ENCODE measurements around the gene DCUN1D2. TPM values are rescaled to one million over a fixed set of nuclear protein-coding genes. Genes with fewer than 3 reads are reported as not detected.

The DCUN1D2 gene
- polyA plus RNA-seq, 1 experiment, result 11.0 TPM

- Histone ChIP-seq H3K27me3 (ENCODE audit: control insufficient read depth, insufficient read depth, low read length) (peaks cover 7% of the 10 kb centered on the region), H3K27ac (ENCODE audit: low read depth, low read length) (no peak overlapping the region), H3K9me3 (ENCODE audit: control insufficient read depth, insufficient read depth, low read length) (peaks cover 4% of the 10 kb centered on the region; the same call in 1 of the 2 replicates), H3K4me3 (ENCODE audit: low read depth, low read length) (no peak overlapping the region)
- no peak for DNase-seq (ENCODE audit: low read depth, low spot score)
- ChIA-PET CTCF (no interaction called here), POLR2A (no interaction called here)
- no peak for TF ChIP-seq CTCF (IDR thresholded peaks at IDR 0.05; ENCODE audit: low read depth, low read length)
Observed at GRCh38 chr13:113413178-113413897, 77.2 kb downstream of the DCUN1D2 start.

DNA sequence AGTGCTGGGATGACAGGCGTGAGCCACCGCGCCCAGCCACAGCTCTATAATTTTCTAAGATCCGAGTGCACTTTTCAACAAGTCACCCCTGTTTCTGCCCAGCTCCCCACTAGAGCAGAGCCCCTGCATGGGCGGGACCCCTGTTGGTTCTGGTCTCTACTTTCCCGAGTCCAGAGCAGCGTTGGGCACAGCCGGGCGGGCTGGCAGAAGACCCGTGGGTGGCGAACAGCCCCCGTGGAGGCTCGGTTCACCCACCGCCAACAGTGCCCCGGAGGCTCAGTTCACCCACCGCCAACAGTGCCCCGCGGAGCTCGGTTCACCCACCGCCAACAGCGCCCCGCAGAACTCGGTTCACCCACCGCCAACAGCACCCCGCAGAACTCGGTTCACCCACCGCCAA lies 78.1 kb downstream of the DCUN1D2 start:
- ChIA-PET CTCF (no interaction called here), POLR2A (no interaction called here)
- Histone ChIP-seq H3K9me3 (ENCODE audit: control insufficient read depth, insufficient read depth, low read length) (peaks cover 4% of the 10 kb centered on the region; the same call in 1 of the 2 replicates), H3K27ac (ENCODE audit: low read depth, low read length) (no peak overlapping the region), H3K27me3 (ENCODE audit: control insufficient read depth, insufficient read depth, low read length) (peaks cover 6% of the 10 kb centered on the region), H3K4me3 (ENCODE audit: low read depth, low read length) (no peak overlapping the region)
- TF ChIP-seq CTCF (IDR thresholded peaks at IDR 0.05; ENCODE audit: low read depth, low read length), result no peak
- no peak for DNase-seq (ENCODE audit: low read depth, low spot score)

DNA sequence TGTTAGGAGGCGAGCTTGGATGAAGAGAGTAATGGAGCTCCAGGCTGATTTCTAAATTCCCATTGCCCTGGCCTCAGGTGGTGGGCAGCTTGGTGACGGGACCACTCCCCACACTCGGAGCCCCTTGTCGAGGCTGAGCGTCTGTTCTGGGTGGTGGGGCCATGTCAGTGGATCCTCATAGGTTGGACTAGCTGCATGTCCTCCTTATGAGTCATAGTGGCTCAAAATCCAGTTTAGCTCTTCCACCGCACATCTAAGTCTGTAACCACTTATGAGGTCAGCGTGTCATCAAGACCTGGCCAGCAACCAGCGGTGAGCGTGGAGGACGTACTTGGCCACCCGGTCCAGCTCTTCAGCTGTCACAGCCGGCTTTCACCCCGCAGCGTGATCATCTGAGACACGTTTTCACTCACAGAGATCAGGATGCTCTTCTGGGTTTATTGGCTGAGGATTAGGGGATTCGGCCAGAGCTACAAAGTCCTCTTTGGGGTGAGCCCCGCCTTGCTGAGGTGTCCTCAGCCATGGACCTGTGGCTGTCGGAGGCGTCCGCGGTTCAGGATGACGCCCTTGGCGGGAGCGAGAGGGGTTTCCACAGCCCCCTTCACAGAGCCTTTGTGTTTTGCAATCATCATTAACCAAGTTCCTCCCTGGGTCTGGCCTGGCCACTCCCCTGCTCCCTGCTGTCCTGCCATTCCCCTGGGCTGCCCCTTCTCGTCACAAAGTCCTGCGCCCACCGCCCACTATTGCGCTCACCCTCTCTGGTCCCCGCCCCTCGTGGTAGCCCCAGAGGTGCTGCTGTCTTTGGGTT lies 79.1 kb downstream of the DCUN1D2 start:
- H3K4me3 ChIP-seq (ENCODE audit: low read depth, low read length), result peak overlapping the region; percentile 31
- CTCF ChIA-PET, result interaction anchor here (0.6 kb wide), 1 partner anchor 136 kb away, joined by 5 read pairs; no protein-coding TSS in a partner anchor

GRCh38 chr13:113410472-113411201 lies 79.9 kb downstream of the DCUN1D2 start:
- no peak for TF ChIP-seq CTCF (IDR thresholded peaks at IDR 0.05; ENCODE audit: low read depth, low read length)
- Histone ChIP-seq H3K9me3 (ENCODE audit: control insufficient read depth, insufficient read depth, low read length) (peaks cover 4% of the 10 kb centered on the region; the same call in 1 of the 2 replicates), H3K27me3 (ENCODE audit: control insufficient read depth, insufficient read depth, low read length) (no peaks in the 10 kb centered on the region), H3K4me3 (ENCODE audit: low read depth, low read length) (peak overlapping the region; percentile 31), H3K27ac (ENCODE audit: low read depth, low read length) (peak overlapping the region; percentile 92)
- peak; percentile 55 for DNase-seq (ENCODE audit: low read depth, low spot score)
- ChIA-PET POLR2A (interaction anchor here (1.9 to 2.0 kb wide), 2 partner anchors 12 to 113 kb away, joined by 4 to 5 read pairs; partner anchors contain the start of gene LAMP1), CTCF (interaction anchor here (1.6 kb wide), 1 partner anchor 16 kb away, joined by 6 read pairs; no protein-coding TSS in a partner anchor)

More for the DNA sequence above, 79.1 kb downstream of the DCUN1D2 start:
- POLR2A ChIA-PET, result interaction anchor here (1.9 to 2.0 kb wide), 2 partner anchors 13 to 114 kb away, joined by 4 to 5 read pairs; partner anchors contain the start of gene LAMP1
- Histone ChIP-seq H3K9me3 (ENCODE audit: control insufficient read depth, insufficient read depth, low read length) (peaks cover 4% of the 10 kb centered on the region; the same call in 1 of the 2 replicates), H3K27ac (ENCODE audit: low read depth, low read length) (peak overlapping the region; percentile 92), H3K27me3 (ENCODE audit: control insufficient read depth, insufficient read depth, low read length) (no peaks in the 10 kb centered on the region)
- peak; percentile 89 for DNase-seq (ENCODE audit: low read depth, low spot score)
- no peak for TF ChIP-seq CTCF (IDR thresholded peaks at IDR 0.05; ENCODE audit: low read depth, low read length)
